ENCODE data around the gene PHF21B.

GRCh38 chr22:44891791-44892190 lies 118.0 kb downstream of the PHF21B start:
- TF ChIP-seq CTCF (IDR thresholded peaks at IDR 0.05): no peak
- no peak for TF ChIP-seq POLR2A (IDR thresholded peaks at IDR 0.05)
